ENCODE measurements around the gene LRP1B. TPM values are rescaled to one million over a fixed set of nuclear protein-coding genes. Genes with fewer than 3 reads are reported as not detected.

LRP1B gene
- polyA plus RNA-seq, 1 of the 3 experiments (the other 2 are of a cell fraction), result 0.28 TPM

GRCh38 chr2:141301551-141301950 is 829.3 kb downstream of the LRP1B start (continued):
- no peak for TF ChIP-seq POLR2AphosphoS5 (IDR thresholded peaks at IDR 0.05; ENCODE audit: low read depth, low read length)
- TF ChIP-seq RCOR1 (IDR thresholded peaks at IDR 0.05; ENCODE audit: low read length), result no peak
- no peak for TF ChIP-seq PBX3 (IDR thresholded peaks at IDR 0.05)

- POLR2A ChIA-PET, result no interaction called here
Observed at GRCh38 chr2:141280037-141280436, 850.8 kb downstream of the LRP1B start.

More at GRCh38 chr2:141280037-141280436, 850.8 kb downstream of the LRP1B start:
- H3K4me2 ChIP-seq, result no peak overlapping the region
- no peaks in the 10 kb centered on the region; the same call in 1 of the 2 replicates for H3K9me2 ChIP-seq
- H4K20me1 ChIP-seq (ENCODE audit: insufficient read depth), result no peaks in the 10 kb centered on the region
- H3K27me3 ChIP-seq (ENCODE audit: insufficient read depth), result no peaks in the 10 kb centered on the region
- no peaks in the 10 kb centered on the region for H3K4me1 ChIP-seq (ENCODE audit: control insufficient read depth in 1 of 2, insufficient read depth in 2 of 2, low read depth in 1 of 2, low read length in 1 of 2)
- H3K36me3 ChIP-seq (replicated peaks in 1 of 2; ENCODE audit: control insufficient read depth in 1 of 2, insufficient read depth in 2 of 2, low read length in 1 of 2), result no peaks in the 10 kb centered on the region
- H3K9me3 ChIP-seq, result no peaks in the 10 kb centered on the region
- no peak overlapping the region for H3K27ac ChIP-seq (ENCODE audit: low read depth in 2 of 2, low read length in 1 of 2)
- TF ChIP-seq TEAD4 (IDR thresholded peaks at IDR 0.05; ENCODE audit: borderline replicate concordance, insufficient read depth), result no peak
- no peak for TF ChIP-seq PBX3 (IDR thresholded peaks at IDR 0.05)
- TF ChIP-seq USF2 (IDR thresholded peaks at IDR 0.05; ENCODE audit: borderline replicate concordance, low read depth, low read length), result no peak
- TF ChIP-seq FOSL2 (IDR thresholded peaks at IDR 0.05; ENCODE audit: borderline replicate concordance, low read depth), result no peak
- no peak for TF ChIP-seq SIN3A (IDR thresholded peaks at IDR 0.05; ENCODE audit: borderline replicate concordance, low read depth, low read length)
- TF ChIP-seq FOXM1 (IDR thresholded peaks at IDR 0.05; ENCODE audit: low read depth), result no peak
- no peak for TF ChIP-seq CHD2 (IDR thresholded peaks at IDR 0.05; ENCODE audit: low read length, partially characterized antibody)
- TF ChIP-seq RXRA (IDR thresholded peaks at IDR 0.05; ENCODE audit: borderline replicate concordance, low read depth), result no peak
- TF ChIP-seq RCOR1 (IDR thresholded peaks at IDR 0.05; ENCODE audit: low read length), result no peak
- no peak for TF ChIP-seq IRF3 (IDR thresholded peaks at IDR 0.05; ENCODE audit: low read depth, low read length)
- no peak for TF ChIP-seq MEF2A (IDR thresholded peaks at IDR 0.05; ENCODE audit: borderline replicate concordance, low read depth)
- TF ChIP-seq GATA2 (CRISPR knock-in tag; IDR thresholded peaks at IDR 0.05), result no peak
- 90% methylated on average over 4 of the region's 4 CpGs for WGBS (ENCODE audit: low lambda C conversion rate)
- no peak for DNase-seq
- H3F3A ChIP-seq (replicated peaks; ENCODE audit: insufficient read depth), result no peaks in the 10 kb centered on the region
- no peak overlapping the region for H2AFZ ChIP-seq (ENCODE audit: low read depth)
- H3K4me3 ChIP-seq (ENCODE audit: low read depth in 2 of 2, low read length in 1 of 2), result no peak overlapping the region
- CTCF ChIA-PET, result interaction anchor here (1.8 kb wide), 1 partner anchor 12 kb away, joined by 5 read pairs; no protein-coding TSS in a partner anchor
- H3K9ac ChIP-seq, result no peak overlapping the region
- no peaks in the 10 kb centered on the region for H3K79me2 ChIP-seq (ENCODE audit: insufficient read depth)
